H4 (cell line): ENCODE measurements around the gene AMY1B. TPM values are rescaled to one million over a fixed set of nuclear protein-coding genes. Genes with fewer than 3 reads are reported as not detected.
"Not testable (repeated sequence)": the region's sequence is repeated elsewhere in the genome, so short reads cannot be mapped to it uniquely, and the experiment has no call there.

Source experiments
- DNase-seq: peaks from one replicate; pipeline ENCODE4 v3.0.0-alpha.2; 2015; ENCODE audit warnings: low spot score
- total RNA-seq: library from RNA; depleted of rRNA; stranded (reverse); fragments of >200 nt; shearing (Covaris generic); gene quantifications from 2 replicates; pipeline ENCODE4 v1.2.3, GENCODE V29; 2014; rRNA removed

The AMY1B gene
- total RNA-seq, result not detected in 2 replicates

GRCh38 chr1:103696110-103696509 is at the start of gene AMY1B:
Gene AMY1B (minus strand): TSS chr1:103696210. CDS start chr1:103695639, 571 bp downstream.
- DNase-seq, result not testable (repeated sequence)

DNA sequence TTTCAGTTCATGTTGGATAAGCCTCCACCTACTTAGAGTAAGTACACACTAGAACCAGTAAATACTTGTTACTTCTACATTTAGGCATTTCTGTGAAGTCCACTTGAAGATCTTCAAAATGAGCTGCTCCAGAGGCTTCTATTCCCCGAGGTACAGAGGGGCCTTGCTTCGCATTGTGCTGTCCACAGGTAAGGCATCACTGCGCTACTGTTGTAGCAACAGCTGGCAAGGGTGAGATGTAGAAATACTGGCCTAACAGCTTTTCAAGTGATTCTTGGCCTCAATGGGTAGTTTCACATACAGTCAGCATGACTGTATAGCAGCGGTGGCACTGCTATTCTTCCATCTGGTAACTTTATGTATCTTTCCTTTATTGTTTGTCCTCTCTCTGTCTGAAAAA is 49.0 kb upstream of the AMY1B start:
- not testable (repeated sequence) for DNase-seq

- DNase-seq, result not testable (repeated sequence)
Measured at GRCh38 chr1:103744449-103744848, 48.4 kb upstream of the AMY1B start.

- not testable (repeated sequence) for DNase-seq
Measured at GRCh38 chr1:103738031-103738430, 42.0 kb upstream of the AMY1B start.

DNA sequence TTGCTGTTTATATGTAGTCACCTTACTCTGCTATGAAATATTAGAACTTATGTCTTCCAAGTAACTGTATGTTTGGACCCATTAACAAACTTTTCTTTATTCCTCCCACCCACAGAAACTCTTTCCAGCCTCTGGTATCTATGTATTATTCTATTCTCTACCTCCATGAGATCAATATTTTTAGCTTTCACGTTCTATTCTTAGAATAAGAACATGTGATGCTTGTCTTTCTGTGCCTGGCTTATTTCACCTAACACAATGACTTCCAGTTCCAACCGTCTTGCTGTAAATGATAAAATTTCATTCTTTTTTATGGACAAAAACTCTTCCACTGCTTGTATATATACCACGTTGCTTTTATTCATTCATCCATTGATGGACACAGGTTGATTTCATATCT is 39.3 kb upstream of the AMY1B start:
- DNase-seq, result not testable (repeated sequence)

- DNase-seq, result not testable (repeated sequence)
Measured at GRCh38 chr1:103721473-103721872, 25.5 kb upstream of the AMY1B start.

- DNase-seq, result not testable (repeated sequence)
Measured at GRCh38 chr1:103717404-103717803, 21.4 kb upstream of the AMY1B start.

GRCh38 chr1:103710381-103710780 is 14.4 kb upstream of the AMY1B start:
- DNase-seq, result not testable (repeated sequence)

- DNase-seq, result not testable (repeated sequence)
Measured at GRCh38 chr1:103707670-103708069, 11.7 kb upstream of the AMY1B start.

GRCh38 chr1:103701256-103701655 is 5.2 kb upstream of the AMY1B start:
- DNase-seq, result not testable (repeated sequence)

DNA sequence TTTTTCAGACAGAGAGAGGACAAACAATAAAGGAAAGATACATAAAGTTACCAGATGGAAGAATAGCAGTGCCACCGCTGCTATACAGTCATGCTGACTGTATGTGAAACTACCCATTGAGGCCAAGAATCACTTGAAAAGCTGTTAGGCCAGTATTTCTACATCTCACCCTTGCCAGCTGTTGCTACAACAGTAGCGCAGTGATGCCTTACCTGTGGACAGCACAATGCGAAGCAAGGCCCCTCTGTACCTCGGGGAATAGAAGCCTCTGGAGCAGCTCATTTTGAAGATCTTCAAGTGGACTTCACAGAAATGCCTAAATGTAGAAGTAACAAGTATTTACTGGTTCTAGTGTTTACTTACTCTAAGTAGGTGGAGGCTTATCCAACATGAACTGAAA is 4.7 kb upstream of the AMY1B start:
- not testable (repeated sequence) for DNase-seq

DNA sequence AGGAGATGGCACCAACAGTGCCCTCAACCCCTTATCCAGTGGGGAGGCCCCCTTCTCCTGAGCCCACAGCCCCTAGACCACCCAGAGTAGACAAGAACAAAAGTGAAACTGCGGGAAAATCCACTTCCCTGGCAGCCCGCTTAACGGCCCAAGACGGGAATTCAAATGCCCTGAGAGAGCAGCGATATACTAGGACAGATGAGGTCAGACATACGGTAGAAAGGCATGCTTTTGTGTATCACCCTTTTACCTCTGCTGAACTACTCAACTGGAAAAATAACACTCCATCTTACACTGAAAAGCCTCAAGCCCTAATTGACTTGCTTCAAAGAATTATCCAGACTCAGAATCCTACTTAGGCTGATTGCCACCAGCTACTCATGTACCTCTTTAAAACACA is 1.4 kb upstream of the AMY1B start:
- DNase-seq, result not testable (repeated sequence)

- DNase-seq, result not testable (repeated sequence)
Measured at GRCh38 chr1:103676335-103676734, 19.7 kb downstream of the AMY1B start.

GRCh38 chr1:103655460-103655859 is 40.5 kb downstream of the AMY1B start, which contains the start of gene AMY1A:
Gene AMY1A (plus strand): TSS chr1:103655760. CDS start chr1:103656331, 571 bp downstream.
- not testable (repeated sequence) for DNase-seq

DNA sequence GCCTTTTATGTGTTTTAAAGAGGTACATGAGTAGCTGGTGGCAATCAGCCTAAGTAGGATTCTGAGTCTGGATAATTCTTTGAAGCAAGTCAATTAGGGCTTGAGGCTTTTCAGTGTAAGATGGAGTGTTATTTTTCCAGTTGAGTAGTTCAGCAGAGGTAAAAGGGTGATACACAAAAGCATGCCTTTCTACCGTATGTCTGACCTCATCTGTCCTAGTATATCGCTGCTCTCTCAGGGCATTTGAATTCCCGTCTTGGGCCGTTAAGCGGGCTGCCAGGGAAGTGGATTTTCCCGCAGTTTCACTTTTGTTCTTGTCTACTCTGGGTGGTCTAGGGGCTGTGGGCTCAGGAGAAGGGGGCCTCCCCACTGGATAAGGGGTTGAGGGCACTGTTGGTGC is 41.9 kb downstream of the AMY1B start:
- not testable (repeated sequence) for DNase-seq

GRCh38 chr1:103650889-103651288 is 45.1 kb downstream of the AMY1B start:
- DNase-seq, result not testable (repeated sequence)

DNA sequence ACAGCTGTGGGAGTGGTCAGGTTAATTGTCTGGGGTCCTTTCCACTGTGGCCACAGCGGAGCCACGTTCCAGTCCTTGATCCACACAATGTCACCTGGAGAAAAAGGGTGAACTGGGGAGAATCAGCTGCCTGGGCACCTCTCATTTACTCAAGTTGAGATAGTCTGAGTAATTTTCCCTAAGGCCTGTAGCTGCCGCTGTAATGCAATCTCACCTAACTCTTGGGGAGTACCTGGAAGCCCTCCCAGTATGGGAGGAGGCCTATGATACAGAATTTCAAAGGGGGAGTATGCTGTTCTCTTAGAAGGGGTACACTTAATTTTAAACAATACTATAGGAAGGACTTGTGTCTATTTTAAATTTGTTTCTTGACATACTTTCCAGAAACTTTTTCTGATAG is 45.7 kb downstream of the AMY1B start:
- DNase-seq, result not testable (repeated sequence)

DNA sequence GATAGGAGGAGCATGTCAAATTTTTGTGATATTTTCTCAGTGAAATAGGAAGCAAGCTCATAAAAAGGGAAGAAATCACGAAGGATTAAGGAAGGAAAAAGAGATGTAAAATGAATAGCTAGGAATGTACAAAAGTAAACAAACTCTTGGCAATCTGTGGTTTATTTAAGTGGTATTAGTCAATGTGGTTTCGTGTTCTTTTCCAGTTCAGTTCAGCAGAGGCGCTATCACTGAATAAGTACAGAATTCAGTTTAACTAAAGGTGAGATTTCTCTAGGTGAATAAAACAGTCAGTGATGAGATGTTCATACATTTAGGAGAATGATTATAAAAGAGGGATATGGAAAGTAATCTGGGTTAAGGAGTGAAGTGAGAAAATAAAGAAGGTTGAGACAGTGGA is 52.1 kb downstream of the AMY1B start:
- DNase-seq, result not testable (repeated sequence)

GRCh38 chr1:103641194-103641593 is 54.8 kb downstream of the AMY1B start:
- DNase-seq, result not testable (repeated sequence)

Other genes starting within 250 kb of the AMY1B start
- 2.3 and 9.1 TPM in 2 replicates for gene RNPC3, start 170.5 kb downstream of the AMY1B start, total RNA-seq
- gene AMY2B, start 124.6 kb downstream of the AMY1B start, total RNA-seq, result 0.41 and 0.76 TPM in 2 replicates
- gene AMY2A, start 78.8 kb downstream of the AMY1B start, total RNA-seq, result not detected in 2 replicates
- not detected in 2 replicates for gene AMY1A, start 40.5 kb downstream of the AMY1B start, total RNA-seq
- not detected in 2 replicates for gene AMY1C, start 53.7 kb upstream of the AMY1B start, total RNA-seq